ENCODE results near the gene DISC1.
"Not testable (repeated sequence)": the region's sequence is repeated elsewhere in the genome, so short reads cannot be mapped to it uniquely, and the experiment has no call there.

The DISC1 gene

GRCh38 chr1:231939118-231939517 is 312.5 kb downstream of the DISC1 start:
- no peak for DNase-seq

DNA sequence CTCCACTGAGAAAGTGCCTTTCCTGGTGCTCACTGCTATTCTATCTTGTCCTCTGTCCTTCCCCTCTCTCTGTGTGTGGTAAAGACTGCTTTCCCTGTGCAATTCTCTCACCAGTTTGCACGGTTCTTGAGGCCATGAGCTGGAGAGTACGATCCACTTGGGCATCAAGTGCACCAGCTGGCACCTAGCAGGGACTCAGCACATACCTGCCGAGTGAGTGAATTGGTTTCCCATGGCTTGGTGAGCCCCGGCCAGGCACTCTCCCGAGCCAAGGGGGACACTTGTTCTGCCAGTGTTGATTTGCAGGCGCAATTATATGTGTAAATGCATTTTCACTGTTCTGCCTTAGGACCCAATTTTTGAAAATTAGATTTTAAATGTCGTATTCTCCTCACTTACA is 313.5 kb downstream of the DISC1 start:
- DNase-seq, result no peak

DNA sequence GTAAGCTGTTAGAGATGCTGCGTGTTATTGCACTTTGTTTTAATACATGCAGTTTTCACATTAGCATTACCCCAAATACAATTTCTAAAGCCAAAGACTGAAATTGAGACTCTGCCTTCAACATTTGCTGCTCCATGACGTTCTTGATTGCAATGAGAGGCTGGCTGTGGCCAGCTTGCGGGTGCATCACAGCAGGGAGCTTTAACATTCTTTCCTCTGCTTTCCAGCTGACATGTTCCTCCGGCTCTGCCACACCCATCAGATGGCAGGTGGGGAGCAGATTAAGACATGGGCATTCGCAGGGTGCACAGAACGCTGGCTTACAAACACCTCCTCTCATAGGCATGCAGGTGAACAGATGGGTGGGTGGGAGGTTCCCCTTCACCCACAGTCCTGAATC is 314.1 kb downstream of the DISC1 start:
- DNase-seq, result no peak

DNA sequence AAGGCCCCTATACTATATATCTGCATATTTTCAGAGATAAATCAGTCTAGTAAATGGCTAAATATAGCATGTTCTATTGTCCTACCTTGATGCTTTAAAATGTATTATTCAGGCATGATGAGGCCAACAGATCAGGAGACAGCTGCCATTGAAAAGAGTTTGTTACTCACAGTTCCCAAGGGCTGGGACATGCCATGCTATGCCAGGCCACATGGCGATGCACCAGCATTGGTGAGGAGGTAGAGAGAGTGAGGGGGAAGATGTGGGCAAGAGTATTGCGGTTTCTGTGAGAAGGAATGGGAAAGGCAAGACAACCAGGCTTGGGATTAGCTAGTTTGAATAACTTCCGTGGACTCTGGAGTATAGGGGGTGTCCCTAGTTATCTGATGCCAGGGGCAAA is 316.5 kb downstream of the DISC1 start:
- no peak for DNase-seq

DNA sequence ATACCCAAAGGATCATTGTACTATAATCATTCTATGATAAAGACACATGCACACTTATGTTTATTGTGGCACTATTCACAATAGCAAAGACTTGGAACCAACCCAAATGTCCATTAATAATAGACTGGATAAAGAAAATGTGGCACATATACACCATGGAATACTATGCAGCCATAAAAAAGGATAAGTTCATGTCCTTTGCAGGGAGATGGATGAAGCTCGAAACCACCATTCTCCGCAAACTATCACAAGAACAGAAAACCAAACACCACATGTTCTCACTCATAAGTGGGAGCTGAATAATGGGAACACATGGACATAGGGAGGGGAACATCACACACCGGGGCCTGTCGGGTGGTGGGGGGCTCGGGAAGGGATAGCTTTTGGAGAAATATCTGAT is 321.5 kb downstream of the DISC1 start:
- DNase-seq, result not testable (repeated sequence)

DNA sequence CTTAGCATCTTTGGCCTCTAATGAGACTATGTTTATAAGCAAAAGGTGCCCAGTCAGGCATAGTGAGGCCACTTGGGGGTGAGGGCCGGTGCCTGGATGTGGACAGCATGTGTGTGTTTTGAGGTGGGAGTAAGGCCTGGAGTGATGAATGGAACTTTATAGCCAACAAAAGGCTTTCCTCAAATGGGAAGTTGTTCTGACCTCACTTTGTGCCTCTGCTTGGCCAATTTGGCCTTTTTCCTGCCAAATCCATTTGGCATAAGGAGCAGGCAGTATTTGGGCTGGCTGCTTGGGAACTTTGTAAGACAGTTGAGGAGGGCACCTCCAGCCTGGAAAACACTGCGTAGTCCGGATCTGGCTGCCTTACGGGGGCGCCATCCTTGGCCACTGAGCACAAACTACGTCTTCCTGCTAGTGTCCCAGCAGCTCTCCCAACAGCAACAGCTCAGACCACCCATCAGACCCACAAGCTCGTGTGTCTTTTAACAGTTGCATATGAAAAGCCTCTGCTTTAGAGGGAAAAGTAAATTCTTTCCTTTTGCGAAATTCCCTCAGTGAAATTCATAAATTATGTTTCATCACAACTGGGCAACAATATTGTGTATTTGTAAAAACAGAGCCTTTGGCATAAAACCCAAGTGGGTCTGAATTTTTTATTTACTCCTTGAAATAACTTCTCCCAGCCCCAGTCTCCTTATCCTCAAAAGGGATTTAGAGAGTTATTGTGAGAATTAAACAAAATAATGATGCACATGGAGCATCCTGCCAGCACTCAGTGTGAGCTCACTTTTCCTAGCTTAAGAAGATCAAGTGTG is 322.9 kb downstream of the DISC1 start:
- no peak for DNase-seq

DNA sequence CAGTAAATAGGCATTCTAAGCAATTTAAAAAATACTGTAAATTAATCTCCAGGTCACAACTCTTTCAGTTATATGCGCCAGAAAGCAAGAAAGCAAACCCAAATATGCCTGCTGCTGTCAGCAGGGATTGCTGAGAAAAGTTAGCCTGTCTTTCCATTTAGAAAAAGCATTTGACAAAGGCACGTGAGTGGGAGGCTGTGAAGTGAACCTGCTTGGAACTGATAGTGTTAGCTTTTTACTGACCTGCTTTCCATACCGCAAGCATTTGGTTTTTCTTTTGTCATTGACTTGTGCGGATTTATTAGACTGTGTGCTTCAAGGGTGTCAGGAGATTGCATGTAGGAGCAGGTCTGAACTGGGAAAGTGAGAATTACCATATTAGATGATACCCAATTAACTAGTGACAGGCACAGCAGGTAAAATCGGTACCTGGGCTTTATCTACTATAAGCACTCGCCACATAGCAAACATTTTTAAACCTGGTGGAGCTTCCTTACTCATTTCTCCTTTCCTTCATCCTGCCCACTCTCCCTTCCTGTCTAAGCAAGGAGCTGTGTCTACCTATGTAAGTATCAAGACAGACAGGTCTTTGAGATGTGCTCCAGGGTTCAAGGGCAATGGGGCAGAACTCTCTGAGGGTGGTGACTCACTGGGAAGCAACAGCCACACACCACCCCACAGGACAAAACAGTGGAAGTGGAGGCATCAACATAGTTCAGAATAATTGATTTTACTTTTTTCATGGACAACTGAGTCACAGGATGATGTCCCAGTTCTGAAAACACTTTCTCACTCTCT is 323.9 kb downstream of the DISC1 start:
- DNase-seq, result no peak

GRCh38 chr1:231951374-231951773 is 324.8 kb downstream of the DISC1 start:
- no peak for DNase-seq

DNA sequence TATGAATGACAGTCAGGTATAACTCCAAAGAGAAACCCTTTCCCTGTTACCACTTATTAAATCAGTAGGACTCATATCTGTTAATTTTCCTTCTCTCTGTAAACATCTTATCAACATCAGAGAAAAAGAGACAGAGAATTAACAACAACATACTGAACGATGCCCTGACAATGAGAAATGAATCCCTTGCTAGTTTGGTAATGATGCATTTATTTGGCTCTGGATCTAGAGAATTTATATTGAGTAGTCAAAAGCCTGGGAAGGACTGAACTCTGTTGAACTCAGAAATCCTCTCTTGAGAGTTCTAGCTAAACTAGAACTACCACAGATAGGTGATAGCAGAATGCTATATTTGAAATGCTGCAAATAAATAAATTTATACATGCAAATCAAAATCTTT is 325.6 kb downstream of the DISC1 start:
- DNase-seq, result no peak

GRCh38 chr1:231953660-231954059 is 327.1 kb downstream of the DISC1 start:
- no peak for DNase-seq

DNA sequence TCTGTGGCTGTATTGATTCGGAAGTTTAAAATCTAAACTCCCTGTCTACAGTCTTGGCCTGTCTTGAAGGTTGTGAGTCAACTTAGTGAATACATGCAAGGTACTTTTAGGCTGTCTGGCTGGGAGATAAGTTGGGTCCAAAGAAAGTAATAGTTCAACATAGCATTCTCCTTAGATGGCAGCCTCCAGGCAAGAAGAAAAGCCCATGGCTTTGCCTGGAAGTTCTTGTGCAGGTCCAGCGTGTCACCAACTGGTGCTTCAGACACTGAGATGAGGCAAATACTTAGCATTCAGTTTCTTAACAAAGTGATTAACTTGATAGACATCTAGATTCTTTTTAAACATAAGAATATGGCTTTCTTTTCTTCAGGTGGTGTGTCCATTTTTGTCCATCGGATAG is 328.2 kb downstream of the DISC1 start:
- DNase-seq, result no peak

- DNase-seq, result no peak
These were observed 330.8 kb downstream of the DISC1 start for GRCh38 chr1:231957359-231957758.

- no peak for DNase-seq
These were observed 331.9 kb downstream of the DISC1 start for GRCh38 chr1:231958448-231958847.

DNA sequence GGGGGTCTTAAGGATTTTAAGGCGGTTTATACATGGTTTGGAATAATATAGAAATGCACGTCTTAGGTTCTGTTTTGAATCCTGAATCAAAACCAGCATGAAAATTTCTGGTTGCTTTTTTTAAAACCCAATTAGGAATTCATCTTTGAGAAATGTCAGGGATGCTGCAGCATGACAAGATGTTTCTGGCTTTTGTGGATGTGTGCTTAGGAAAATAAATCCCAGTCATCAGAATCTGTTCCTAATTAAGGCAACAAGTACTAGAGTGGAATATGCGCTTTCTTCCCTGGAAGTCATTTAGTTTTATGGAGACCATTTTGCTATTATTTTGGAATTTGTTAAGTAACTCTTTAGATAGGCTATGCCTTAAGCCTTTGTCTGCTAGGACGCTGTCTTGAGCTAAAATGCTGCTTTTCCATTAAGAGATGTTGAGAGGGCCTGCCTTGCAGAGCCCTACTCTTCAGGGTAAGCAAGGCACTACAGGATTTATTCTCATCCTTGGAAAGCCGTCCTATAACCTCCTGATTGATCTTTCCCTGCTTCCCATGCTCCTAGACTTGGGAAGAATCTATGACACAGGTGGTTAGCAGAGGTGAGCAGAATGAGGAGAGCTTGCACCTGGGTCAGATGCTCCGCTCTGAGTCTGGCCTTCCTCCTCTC is 332.8 kb downstream of the DISC1 start:
- DNase-seq, result no peak

DNA sequence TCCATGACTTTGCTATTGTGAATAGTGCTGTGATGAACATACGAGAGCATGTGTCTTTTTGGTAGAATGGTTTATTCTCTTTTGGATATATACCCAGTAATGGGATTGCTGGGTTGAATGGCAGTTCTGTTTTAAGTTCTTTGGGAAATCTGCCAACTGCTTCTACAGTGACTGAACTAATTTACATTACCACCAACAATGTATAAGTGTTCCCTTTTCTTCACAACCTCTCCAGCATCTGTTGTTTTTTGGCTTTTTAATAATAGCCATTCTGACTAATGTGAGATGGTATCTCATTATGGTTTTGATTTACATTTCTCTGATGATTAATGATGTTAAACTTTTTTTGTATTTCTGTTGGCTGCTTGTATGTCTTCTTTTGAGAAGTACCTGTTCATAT is 335.2 kb downstream of the DISC1 start:
- DNase-seq, result not testable (repeated sequence)

DNA sequence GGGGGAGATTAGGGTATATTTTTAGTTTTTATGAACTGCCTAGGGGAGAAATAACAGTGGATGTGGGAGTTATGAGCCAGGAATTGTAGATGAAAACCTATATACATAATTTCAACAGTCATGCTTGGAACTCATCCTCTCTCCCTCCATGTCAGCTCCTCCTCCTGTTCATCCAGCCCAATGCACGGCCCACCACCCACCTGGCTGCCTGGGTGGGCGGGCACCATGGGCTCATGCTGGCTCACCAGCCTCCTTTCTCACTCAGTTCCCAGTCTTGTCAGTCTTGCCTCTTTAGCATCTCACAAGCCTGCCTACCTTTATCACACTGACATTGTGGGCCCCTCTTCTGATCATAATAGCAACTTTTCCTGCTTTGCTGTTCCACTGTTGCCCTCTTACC is 336.0 kb downstream of the DISC1 start:
- no peak for DNase-seq

GRCh38 chr1:231964241-231964640 is 337.7 kb downstream of the DISC1 start:
- no peak for DNase-seq

GRCh38 chr1:231964961-231965360 is 338.4 kb downstream of the DISC1 start:
- no peak for DNase-seq

GRCh38 chr1:231965615-231966014 is 339.0 kb downstream of the DISC1 start:
- no peak for DNase-seq

GRCh38 chr1:231966983-231967382 is 340.4 kb downstream of the DISC1 start:
- DNase-seq, result no peak

DNA sequence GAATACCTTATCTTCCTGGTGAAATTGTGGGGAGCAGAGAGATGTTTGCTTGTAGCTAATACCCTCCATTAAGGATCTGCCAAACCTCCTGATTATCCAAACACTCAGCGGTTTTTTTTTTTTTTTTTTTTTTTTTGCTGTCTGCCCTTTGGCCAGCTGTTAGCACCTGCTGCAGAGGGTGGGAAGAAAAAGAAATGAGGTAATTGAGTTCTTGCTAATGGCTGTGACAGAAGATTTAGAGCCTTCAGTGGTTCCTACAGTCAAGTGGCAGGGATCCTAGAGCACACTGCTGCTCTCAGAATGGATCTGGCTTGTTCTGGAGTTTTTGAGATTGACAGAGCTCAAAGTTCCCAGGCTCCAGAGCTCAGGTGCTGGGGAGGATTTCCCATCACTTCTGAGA is 342.5 kb downstream of the DISC1 start:
- no peak for DNase-seq

DNA sequence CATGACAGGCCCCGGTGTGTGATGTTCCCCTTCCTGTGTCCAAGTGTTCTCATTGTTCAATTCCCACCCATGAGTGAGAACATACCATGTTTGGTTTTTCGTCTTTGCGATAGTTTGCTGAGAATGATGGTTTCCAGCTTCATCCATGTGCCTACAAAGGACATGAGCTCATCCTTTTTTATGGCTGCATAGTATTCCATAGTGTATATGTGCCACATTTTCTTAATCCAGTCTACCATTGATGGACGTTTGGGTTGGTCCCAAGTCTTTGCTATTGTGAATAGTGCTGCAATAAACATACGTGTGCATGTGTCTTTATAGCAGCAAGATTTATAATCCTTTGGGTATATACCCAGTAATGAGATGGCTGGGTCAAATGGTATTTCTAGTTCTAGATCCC is 343.2 kb downstream of the DISC1 start:
- not testable (repeated sequence) for DNase-seq

- DNase-seq, result no peak
These were observed 344.1 kb downstream of the DISC1 start for GRCh38 chr1:231970684-231971083.
